Measurements from ENCODE around the gene GP1BA. TPM values are rescaled to one million over a fixed set of nuclear protein-coding genes. Genes with fewer than 3 reads are reported as not detected.
A peak's percentile ranks its signal among the peaks of the same experiment; 100 is the strongest.

The GP1BA gene
- total RNA-seq: 1 to 10 TPM in 2 of 3 donors, under 1 TPM in 1; 0.25 to 4.3 (median 2.2) TPM
- 3.3 TPM for total RNA-seq (2013)

- no peak within 1 kb of the TSS for H3K4me3 ChIP-seq (ENCODE audit: low read length)
- H3K9me3 ChIP-seq (ENCODE audit: control insufficient read depth, insufficient read depth, low read length): no peaks in the 10 kb centered on the region
- ATAC-seq (no peak), DNase-seq (no peak)
- Mint-ChIP-seq H3K27ac (no peak within 1 kb of the TSS), H3K9me3 (no peaks in the 10 kb centered on the region), H3K36me3 (no peaks in the 10 kb centered on the region), H3K4me3 (no peak within 1 kb of the TSS), H3K27me3 (ENCODE audit: low read depth in 2 of 2) (peaks cover 0 to 4% of the 10 kb centered on the region in 2 donors), H3K4me1 (peaks cover 28 to 37% of the 10 kb centered on the region in 2 donors)
- H3K4me1 ChIP-seq (ENCODE audit: control insufficient read depth, insufficient read depth, low read length): peaks cover 22% of the 10 kb centered on the region
- peaks cover 1% of the 10 kb centered on the region for H3K36me3 ChIP-seq (ENCODE audit: control insufficient read depth, insufficient read depth, low read length)
- TF ChIP-seq, protein P1, sequence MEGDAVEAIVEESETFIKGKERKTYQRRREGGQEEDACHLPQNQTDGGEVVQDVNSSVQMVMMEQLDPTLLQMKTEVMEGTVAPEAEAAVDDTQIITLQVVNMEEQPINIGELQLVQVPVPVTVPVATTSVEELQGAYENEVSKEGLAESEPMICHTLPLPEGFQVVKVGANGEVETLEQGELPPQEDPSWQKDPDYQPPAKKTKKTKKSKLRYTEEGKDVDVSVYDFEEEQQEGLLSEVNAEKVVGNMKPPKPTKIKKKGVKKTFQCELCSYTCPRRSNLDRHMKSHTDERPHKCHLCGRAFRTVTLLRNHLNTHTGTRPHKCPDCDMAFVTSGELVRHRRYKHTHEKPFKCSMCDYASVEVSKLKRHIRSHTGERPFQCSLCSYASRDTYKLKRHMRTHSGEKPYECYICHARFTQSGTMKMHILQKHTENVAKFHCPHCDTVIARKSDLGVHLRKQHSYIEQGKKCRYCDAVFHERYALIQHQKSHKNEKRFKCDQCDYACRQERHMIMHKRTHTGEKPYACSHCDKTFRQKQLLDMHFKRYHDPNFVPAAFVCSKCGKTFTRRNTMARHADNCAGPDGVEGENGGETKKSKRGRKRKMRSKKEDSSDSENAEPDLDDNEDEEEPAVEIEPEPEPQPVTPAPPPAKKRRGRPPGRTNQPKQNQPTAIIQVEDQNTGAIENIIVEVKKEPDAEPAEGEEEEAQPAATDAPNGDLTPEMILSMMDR (IDR thresholded peaks at IDR 0.05): no peak
- no peaks in the 10 kb centered on the region for H3K27me3 ChIP-seq (ENCODE audit: control insufficient read depth, insufficient read depth, low read length)
- intact Hi-C loops (cut with micrococcal nuclease): no loop called here
- no peak within 1 kb of the TSS for H3K27ac ChIP-seq (ENCODE audit: low read length)
- WGBS (ENCODE audit: insufficient coverage): 58% methylated on average over 11 of the region's 14 CpGs
These were observed at the start of gene GP1BA for GRCh38 chr17:4931963-4932362. Gene GP1BA (plus strand): TSS chr17:4932277. CDS start chr17:4932605, 328 bp downstream.

DNA sequence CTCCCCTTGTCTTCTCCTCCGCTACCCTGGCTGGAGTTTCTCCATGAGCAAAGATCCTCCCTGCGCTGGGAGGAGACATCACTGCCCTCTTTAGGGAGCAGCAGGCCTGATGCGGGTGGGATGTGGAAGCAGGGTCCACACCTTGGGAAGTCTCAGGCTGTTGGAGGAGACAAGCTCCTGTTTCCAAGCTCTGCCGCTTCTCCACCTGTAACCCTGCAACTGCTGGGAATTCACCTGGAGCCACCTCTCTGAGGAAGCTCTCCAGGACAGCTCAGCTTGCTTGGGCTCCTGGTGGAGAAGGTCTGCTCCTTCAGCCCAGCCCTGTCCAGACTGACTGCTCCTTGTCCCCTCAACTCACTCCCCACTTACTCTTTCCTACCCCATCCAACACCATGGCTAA lies 47.6 kb upstream of the GP1BA start:
- TF ChIP-seq, protein P1 (IDR thresholded peaks at IDR 0.05): no peak
- no peak for DNase-seq
- Histone ChIP-seq H3K4me3 (ENCODE audit: low read length) (no peak overlapping the region), H3K36me3 (ENCODE audit: control insufficient read depth, insufficient read depth, low read length) (peaks cover 40% of the 10 kb centered on the region), H3K9me3 (ENCODE audit: control insufficient read depth, insufficient read depth, low read length) (no peaks in the 10 kb centered on the region), H3K4me1 (ENCODE audit: control insufficient read depth, insufficient read depth, low read length) (no peaks in the 10 kb centered on the region), H3K27me3 (ENCODE audit: control insufficient read depth, insufficient read depth, low read length) (no peaks in the 10 kb centered on the region), H3K27ac (ENCODE audit: low read length) (no peak overlapping the region)
- 100% methylated on average over 4 of the region's 4 CpGs for WGBS (ENCODE audit: insufficient coverage)
- Mint-ChIP-seq H3K4me1 (peaks cover 0 to 15% of the 10 kb centered on the region in 2 donors), H3K36me3 (no peaks in the 10 kb centered on the region), H3K27ac (no peak overlapping the region), H3K4me3 (no peak overlapping the region), H3K27me3 (ENCODE audit: low read depth in 2 of 2) (no peaks in the 10 kb centered on the region), H3K9me3 (no peaks in the 10 kb centered on the region)
- no peak for ATAC-seq
- intact Hi-C loops (cut with micrococcal nuclease): no loop called here

DNA sequence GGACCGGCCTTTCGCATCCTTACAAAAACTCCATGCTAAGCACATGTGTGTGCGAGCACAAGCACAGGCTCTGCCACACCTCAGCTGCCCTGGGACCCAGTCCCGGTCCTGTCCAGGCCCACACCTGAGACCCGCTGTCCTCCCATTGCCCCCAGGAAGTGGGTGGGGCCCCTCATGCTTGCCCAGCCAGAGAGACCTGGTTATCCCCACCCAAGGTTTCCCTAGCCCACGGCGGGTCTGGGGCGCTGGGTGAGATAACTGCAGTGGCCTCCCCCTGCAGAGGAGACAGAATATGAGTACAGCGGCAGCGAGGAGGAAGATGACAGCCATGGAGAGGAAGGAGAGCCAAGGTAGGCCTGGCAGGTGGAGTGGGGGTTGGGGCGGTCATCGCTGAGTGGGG lies 45.2 kb upstream of the GP1BA start:
- peak overlapping the region in 1 of 2 donors; percentile 10 for H3K27ac Mint-ChIP-seq
- no peak overlapping the region for H3K4me3 ChIP-seq (ENCODE audit: low read length)
- TF ChIP-seq, protein P1 (IDR thresholded peaks at IDR 0.05): no peak
- H3K9me3 Mint-ChIP-seq: no peaks in the 10 kb centered on the region
- H3K27me3 Mint-ChIP-seq (ENCODE audit: low read depth in 2 of 2): no peaks in the 10 kb centered on the region
- no peak for DNase-seq
- no peaks in the 10 kb centered on the region for H3K27me3 ChIP-seq (ENCODE audit: control insufficient read depth, insufficient read depth, low read length)
- H3K4me1 ChIP-seq (ENCODE audit: control insufficient read depth, insufficient read depth, low read length): no peaks in the 10 kb centered on the region
- H3K4me3 Mint-ChIP-seq: no peak overlapping the region
- H3K9me3 ChIP-seq (ENCODE audit: control insufficient read depth, insufficient read depth, low read length): no peaks in the 10 kb centered on the region
- peaks cover 58% of the 10 kb centered on the region for H3K36me3 ChIP-seq (ENCODE audit: control insufficient read depth, insufficient read depth, low read length)
- intact Hi-C loops (cut with micrococcal nuclease): loop anchor here (5.0 kb wide), 1 partner anchor 320 kb away; no protein-coding TSS in a partner anchor
- 94% methylated on average over 12 of the region's 12 CpGs for WGBS (ENCODE audit: insufficient coverage)
- ATAC-seq: no peak
- no peak overlapping the region for H3K27ac ChIP-seq (ENCODE audit: low read length)
- H3K4me1 Mint-ChIP-seq: peaks cover 0 to 12% of the 10 kb centered on the region in 2 donors
- no peaks in the 10 kb centered on the region for H3K36me3 Mint-ChIP-seq

DNA sequence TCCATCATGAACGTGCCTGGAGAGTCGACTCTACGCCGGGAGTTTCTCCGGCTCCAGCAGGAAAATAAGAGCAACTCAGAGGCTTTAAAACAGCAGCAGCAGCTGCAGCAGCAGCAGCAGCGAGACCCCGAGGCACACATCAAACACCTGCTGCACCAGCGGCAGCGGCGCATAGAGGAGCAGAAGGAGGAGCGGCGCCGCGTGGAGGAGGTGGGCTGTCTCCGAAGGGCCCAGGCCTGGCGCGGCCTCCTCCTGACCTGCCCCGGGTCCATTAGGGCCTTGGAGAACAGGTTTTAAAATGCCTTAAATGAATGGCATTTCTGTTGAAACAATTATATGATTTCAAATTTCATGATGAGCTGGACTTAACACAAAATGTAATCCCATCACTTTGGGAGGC lies 44.5 kb upstream of the GP1BA start:
- Histone ChIP-seq H3K4me3 (ENCODE audit: low read length) (no peak overlapping the region), H3K4me1 (ENCODE audit: control insufficient read depth, insufficient read depth, low read length) (no peaks in the 10 kb centered on the region), H3K27ac (ENCODE audit: low read length) (no peak overlapping the region), H3K36me3 (ENCODE audit: control insufficient read depth, insufficient read depth, low read length) (peaks cover 62% of the 10 kb centered on the region), H3K27me3 (ENCODE audit: control insufficient read depth, insufficient read depth, low read length) (no peaks in the 10 kb centered on the region), H3K9me3 (ENCODE audit: control insufficient read depth, insufficient read depth, low read length) (no peaks in the 10 kb centered on the region)
- Mint-ChIP-seq H3K27me3 (ENCODE audit: low read depth in 2 of 2) (no peaks in the 10 kb centered on the region), H3K9me3 (no peaks in the 10 kb centered on the region), H3K36me3 (no peaks in the 10 kb centered on the region), H3K4me3 (no peak overlapping the region), H3K27ac (peak overlapping the region in 1 of 2 donors; percentile 10), H3K4me1 (peaks cover 0 to 5% of the 10 kb centered on the region in 2 donors)
- DNase-seq (no peak), ATAC-seq (no peak)
- TF ChIP-seq, protein P1 (IDR thresholded peaks at IDR 0.05): no peak
- intact Hi-C loops (cut with micrococcal nuclease): loop anchor here (5.0 kb wide), 1 partner anchor 320 kb away; no protein-coding TSS in a partner anchor
- 96% methylated on average over 18 of the region's 18 CpGs for WGBS (ENCODE audit: insufficient coverage)

Data from natural killer cell (primary cell).